Hematopoietic multipotent progenitor cell (in vitro differentiated cells): ENCODE measurements around the gene MXD4. TPM values are rescaled to one million over a fixed set of nuclear protein-coding genes. Genes with fewer than 3 reads are reported as not detected.
A peak's percentile ranks its signal among the peaks of the same experiment; 100 is the strongest.
"Not testable (repeated sequence)": the region's sequence is repeated elsewhere in the genome, so short reads cannot be mapped to it uniquely, and the experiment has no call there.

ENCODE experiments used
- DNase-seq, 3 donors: peaks; one replicate each; pipeline ENCODE4 v3.0.0-alpha.2; 2011 to 2015; ENCODE audit warnings: low read depth in 2 of 3, low spot score in 2 of 3
- small RNA-seq: library from RNA; depleted of rRNA; stranded (forward); fragments of <200 nt; gene quantifications from one replicate; pipeline ENCODE3, GENCODE V24; 2012
- total RNA-seq: library from RNA; depleted of rRNA; stranded (reverse); fragments of >200 nt; gene quantifications from one replicate; pipeline ENCODE4 v1.2.3, GENCODE V29; 2012

The MXD4 gene
- total RNA-seq, 1 donor = 92.9 TPM

DNA sequence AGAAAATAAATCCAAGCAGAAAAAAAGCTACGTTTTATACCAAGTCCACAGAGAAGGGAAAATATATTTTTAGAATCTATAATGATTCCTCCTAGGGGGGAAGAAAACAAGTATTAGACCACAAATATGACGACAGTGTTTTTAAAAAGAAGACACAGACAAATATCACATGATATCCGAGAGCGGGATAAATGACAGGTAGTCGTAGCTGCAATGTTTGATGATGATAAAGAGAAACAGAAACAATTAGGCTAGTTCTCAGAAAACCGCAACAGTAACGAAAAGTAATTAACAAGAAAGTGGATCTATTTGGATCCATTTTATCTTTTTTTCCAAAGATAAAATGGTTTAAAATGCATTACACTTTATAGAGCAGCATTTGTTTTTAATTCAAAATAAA is 20.9 kb downstream of the MXD4 start:
- peak in 1 of 3 donors; percentile 23 for DNase-seq

- DNase-seq = no peak
These were observed 24.8 kb downstream of the MXD4 start for GRCh38 chr4:2236944-2237666.

DNA sequence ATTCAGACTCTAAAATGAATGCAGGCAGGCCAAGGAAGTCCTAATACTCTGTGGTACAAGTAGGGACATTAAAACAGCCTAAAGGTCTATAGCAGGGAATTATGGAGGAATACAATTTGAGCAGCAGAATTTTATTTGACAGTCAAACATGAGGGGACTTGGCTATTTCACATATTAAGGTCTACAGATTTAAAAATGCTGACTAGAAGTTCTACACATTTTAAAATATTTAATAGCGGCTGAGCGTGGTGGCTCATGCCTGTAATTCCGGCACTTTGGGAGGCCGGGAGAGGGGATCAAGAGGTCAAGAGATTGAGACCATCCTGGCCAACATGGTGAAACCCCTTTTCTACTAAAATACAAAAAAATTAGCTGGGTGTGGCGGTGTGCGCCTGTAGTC is 30.8 kb downstream of the MXD4 start:
- no peak for DNase-seq

DNA sequence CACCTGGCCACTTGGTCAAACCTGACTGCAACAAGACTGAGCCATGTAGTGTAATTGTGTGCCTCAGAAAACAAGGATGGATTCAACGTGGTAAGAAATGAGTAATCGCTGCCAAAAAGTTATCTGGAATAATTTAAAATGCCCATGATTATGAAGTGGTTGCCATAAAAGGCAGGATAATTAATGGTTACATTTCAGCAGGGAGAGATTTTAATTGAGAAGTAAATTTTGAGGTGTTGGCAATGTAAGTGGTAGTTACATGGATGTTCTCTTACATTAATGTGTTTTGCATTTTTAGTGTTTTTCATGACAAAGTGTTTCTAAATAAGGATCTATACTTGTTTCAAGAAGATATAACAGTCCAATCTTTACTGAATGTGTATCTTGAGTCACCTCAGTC is 35.6 kb downstream of the MXD4 start:
- no peak for DNase-seq

DNA sequence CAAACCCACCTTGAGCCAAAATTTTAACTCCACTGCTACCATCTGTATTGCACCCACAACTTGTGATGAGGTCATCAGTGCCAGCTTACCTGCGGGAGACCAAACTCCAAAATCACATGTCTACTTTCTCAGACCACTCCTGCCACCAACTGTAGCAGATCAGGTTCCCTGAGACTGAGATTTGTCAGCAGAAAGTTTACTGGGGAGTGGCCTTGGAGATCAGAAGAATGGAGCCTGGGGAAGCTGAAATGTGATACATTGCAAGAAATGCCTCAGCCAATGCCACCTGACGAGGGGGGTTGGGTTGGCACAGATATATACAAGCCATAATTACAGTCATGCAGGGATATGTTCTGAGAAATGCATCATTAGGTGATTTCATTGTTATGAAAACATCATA is 39.1 kb downstream of the MXD4 start:
- DNase-seq = no peak

- DNase-seq = not testable (repeated sequence)
These were observed 40.5 kb downstream of the MXD4 start for GRCh38 chr4:2221378-2221777.

GRCh38 chr4:2220016-2220630 is 41.8 kb downstream of the MXD4 start:
- DNase-seq = peak; percentile 64 to 85 (median 71)

- DNase-seq = no peak
These were observed 42.6 kb downstream of the MXD4 start for GRCh38 chr4:2219233-2219760.

DNA sequence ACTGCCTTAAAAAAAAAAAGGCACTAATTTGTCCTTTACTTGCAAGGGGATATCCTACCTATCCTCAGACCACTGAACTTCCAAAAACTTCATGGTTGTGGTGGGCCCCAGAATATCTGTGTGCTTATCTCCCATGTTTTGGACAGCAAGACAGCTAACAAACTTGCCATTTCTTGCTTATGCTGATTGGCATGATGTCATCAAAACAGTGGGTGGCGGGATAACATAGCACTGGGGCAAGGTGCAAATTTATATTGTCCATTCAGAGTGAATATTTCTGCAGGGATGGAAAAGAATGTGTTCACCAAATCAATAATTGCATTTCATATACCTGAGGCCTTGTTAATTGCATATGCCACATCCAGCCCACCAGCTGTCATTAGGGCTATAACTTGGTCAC is 43.5 kb downstream of the MXD4 start:
- DNase-seq = no peak

DNA sequence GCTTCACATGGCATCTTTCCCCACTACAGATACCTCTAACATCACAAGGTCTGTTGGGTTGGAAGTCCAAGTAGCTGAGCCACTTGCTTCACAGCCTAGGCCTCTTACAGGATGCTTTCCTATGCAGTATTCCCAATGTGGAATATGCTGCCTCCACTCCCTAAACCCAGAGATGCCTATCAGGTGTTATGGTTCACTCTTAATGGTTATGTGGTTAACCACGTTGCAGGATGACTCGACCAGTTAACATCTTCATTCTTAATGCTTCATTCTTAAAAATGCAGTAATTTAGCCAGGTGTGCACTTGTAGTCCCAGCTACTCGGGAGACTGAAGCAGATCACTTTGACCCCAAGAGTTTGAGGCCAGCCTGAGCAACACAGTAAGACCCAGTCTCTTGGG is 44.2 kb downstream of the MXD4 start:
- DNase-seq = no peak

DNA sequence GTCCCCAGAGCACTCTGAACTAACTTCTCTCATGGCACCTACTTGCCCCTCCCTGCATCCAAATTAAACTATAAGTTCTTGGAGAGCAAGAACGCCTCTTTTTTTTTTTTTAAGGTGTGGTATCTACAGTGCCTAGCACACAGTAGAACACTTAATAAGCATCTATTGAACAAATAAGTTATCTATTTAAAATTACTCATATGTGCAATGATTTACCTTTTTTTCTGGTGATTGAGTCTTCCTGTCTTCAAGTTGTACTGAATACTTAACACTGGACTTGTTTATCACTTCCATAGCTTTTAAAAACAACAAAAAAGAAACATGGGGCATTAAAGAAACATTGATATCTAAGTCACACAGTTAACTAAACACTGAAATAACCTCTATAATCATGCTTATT is 49.1 kb downstream of the MXD4 start:
- DNase-seq = no peak

- not testable (repeated sequence) for DNase-seq
These were observed 59.1 kb downstream of the MXD4 start for GRCh38 chr4:2202789-2203188.

Small RNA genes within 50 kb of the gene (small RNA-seq; reads per million reads assigned to genes)
- gene COX6B1P5 = not detected

Other genes with a start within 250 kb of the MXD4 start
- gene NAT8L, start 202.8 kb downstream of the MXD4 start, total RNA-seq = 0.81 TPM
- 15.9 TPM for gene HAUS3, start 20.0 kb downstream of the MXD4 start, total RNA-seq
- 0.81 TPM for gene POLN, start 20.0 kb downstream of the MXD4 start, total RNA-seq
- 2.7 TPM for gene ZFYVE28, start 156.5 kb upstream of the MXD4 start, total RNA-seq
- 0.27 TPM for gene CFAP99, start 156.8 kb upstream of the MXD4 start, total RNA-seq
- 30.4 TPM for gene RNF4, start 207.0 kb upstream of the MXD4 start, total RNA-seq